HG03025 (cell line): Measurements from ENCODE around the gene DNAH14.
"Not testable (repeated sequence)": the region's sequence is repeated elsewhere in the genome, so short reads cannot be mapped to it uniquely, and the experiment has no call there.

Experiments
- ATAC-seq: cut with Tn5 transposase; IDR thresholded peaks from one replicate; pipeline ENCODE4 v1.9.1; 2021; ENCODE audit warnings: mild to moderate bottlenecking, moderate library complexity; ENCODE audit not compliant: unreplicated experiment, low FRiP score

DNAH14 gene

GRCh38 chr1:224989615-224990014, 60.1 kb downstream of the DNAH14 start:
- ATAC-seq, result no peak

GRCh38 chr1:224991550-224991949, 62.1 kb downstream of the DNAH14 start:
- not testable (repeated sequence) for ATAC-seq

DNA sequence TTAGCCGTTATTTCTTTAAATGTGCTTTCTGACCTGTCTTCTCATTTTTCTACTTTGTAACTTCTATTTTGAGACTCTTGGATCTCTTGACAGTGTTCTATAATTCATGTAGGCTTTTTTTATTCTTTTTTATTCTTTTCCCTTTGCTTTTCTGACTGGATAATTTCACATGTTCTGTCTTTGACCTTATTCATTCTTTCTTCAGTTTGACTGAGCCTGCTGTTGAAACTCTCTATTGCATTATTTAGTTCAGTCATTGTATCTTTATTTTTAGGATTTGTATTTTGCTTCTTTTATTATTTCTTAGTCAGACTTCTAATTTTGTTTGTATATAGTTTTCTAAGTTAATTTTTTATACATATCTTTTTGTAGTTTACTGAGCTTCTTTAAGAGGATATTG, 66.1 kb downstream of the DNAH14 start:
- ATAC-seq, result no peak

DNA sequence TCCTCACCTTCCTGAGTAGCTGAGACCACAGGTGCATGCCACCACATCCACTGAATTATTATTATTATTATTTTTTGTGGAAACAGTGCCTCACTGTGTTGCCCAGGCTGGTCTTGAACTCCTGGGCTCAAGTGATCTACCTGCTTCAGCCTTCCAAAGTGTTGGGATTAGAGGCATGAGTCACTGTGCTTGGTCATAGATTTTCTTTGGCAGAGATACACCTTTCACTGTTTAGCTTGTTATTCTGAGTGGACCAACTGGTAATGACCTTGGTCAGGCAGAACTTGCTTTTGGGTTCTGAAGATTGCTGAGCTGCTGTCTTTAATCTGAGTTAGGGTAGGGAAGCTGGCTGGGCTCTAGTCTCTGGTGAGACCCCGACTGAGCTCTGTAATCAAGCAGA, 66.8 kb downstream of the DNAH14 start:
- ATAC-seq, result no peak

DNA sequence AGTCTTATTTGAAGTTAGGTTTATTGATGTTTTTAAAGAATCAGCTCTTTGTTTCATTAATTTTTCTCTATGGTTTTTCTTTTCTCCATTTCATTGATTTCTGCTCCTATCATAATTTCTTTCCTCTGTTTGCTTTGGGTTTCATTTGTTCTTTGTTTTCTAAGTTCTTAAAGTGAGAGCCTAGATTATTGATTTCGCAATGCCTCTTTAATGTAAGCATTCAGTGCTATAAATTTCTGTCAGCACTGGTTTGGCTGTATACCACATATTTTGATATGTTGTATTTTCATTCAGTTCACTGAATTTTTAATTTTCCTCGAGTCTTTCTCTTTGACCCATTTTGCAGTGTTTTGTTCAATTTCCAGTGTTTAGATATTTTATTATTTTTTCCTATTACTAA, 68.7 kb downstream of the DNAH14 start:
- no peak for ATAC-seq

- ATAC-seq, result no peak
Measured at GRCh38 chr1:225004396-225004795, 74.9 kb downstream of the DNAH14 start.

GRCh38 chr1:225006352-225006751, 76.9 kb downstream of the DNAH14 start:
- not testable (repeated sequence) for ATAC-seq

DNA sequence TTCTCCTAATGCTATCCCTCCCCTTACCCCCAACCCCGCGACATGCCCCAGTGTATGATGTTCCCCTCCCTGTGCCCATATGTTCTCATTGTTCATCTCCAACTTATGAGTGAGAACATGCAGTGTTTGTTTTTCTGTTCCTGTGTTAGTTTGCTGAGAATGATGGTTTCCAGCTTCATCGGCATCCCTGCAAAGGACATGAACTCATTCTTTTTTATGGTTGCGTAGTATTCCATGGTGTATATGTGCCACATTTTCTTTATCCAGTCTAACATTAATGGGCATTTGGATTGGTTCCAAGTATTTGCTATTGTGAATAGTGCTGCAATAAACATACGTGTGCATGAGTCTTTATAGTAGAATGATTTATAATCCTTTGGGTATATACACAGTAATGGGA, 78.6 kb downstream of the DNAH14 start:
- not testable (repeated sequence) for ATAC-seq

GRCh38 chr1:225021037-225021436, 91.6 kb downstream of the DNAH14 start:
- no peak for ATAC-seq

GRCh38 chr1:225026701-225027100, 97.2 kb downstream of the DNAH14 start:
- ATAC-seq, result no peak

DNA sequence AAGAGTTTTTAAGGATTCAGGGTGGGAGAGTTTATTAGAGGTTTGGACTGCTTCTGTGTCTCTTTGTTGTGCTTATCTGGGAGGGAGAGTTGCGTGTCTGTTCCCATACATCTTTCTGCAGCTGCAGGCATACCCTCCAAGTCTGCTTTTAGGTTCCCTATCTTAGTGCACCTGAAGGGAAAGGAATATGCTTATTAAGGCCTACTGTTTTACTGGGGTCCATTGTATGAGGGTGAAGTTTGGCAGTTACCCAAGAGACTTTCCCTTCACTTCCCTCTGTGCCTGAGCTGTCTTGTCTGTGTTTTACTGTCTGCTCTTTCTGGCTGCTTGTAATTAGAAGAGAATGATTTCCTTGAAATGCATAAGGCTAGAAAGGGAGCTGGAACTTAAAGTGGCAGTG, 107.0 kb downstream of the DNAH14 start:
- ATAC-seq, result not testable (repeated sequence)

DNA sequence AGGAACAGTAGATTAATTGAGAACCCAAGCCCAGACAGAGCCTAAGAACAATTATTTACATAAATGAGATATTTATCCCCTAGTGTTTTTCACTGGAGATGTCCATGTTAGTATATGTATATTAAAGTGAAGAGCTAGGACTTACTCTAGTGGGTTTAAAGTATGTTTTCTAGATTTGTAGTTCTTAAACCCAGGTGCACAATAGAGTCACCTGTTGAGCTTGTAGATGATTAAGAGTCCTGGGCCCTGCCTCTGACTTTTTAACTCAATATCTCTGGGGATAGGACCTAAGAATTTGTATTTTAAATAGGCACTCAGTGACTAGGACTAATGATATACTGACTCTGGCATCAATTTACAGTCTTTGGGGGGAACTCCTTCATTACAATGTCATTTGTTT, 112.8 kb downstream of the DNAH14 start:
- no peak for ATAC-seq

- ATAC-seq, result no peak
Measured at GRCh38 chr1:225044258-225044657, 114.8 kb downstream of the DNAH14 start.

GRCh38 chr1:225049594-225049993, 120.1 kb downstream of the DNAH14 start:
- ATAC-seq, result no peak

- ATAC-seq, result no peak
Measured at GRCh38 chr1:225063722-225064121, 134.2 kb downstream of the DNAH14 start.

GRCh38 chr1:225070972-225071371, 141.5 kb downstream of the DNAH14 start:
- ATAC-seq, result no peak

- ATAC-seq, result no peak
Measured at GRCh38 chr1:225097175-225097574, 167.7 kb downstream of the DNAH14 start.

GRCh38 chr1:225111000-225111399, 181.5 kb downstream of the DNAH14 start:
- no peak for ATAC-seq

- no peak for ATAC-seq
Measured at GRCh38 chr1:225113265-225113664, 183.8 kb downstream of the DNAH14 start.

DNA sequence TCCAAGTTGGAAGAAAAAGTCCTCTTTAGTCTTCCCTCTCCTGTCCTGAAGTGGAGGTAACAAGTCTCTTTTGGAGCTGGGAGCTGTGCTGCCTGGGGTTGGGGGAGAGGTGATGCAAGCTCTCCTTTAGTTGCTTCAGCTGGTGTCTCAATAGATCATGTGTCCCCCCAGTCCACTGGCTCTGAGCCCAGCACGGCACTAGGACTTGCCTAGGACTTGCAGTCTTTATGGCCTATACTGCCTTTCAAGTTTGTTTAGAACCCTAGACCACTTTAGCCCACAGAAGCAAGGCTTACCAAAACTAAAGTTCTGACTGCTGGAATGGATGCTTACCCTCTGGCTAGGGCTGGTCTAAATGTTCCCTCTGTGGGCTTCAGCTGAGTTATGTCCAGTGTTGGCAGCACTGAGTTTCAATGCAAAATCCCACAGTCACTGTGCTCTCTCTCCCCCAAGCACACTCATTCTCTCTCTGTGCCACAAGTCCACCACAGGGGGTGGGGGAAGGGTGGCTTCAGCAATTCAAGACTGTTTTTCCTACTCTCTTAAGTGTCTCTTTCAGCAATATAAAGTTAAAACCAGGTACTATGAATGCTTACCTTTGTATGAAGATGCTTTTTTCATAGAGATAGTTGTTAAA, 185.0 kb downstream of the DNAH14 start:
- ATAC-seq, result no peak

- ATAC-seq, result no peak
Measured at GRCh38 chr1:225119307-225119706, 189.8 kb downstream of the DNAH14 start.

GRCh38 chr1:225121095-225121494, 191.6 kb downstream of the DNAH14 start:
- no peak for ATAC-seq

GRCh38 chr1:225131869-225132268, 202.4 kb downstream of the DNAH14 start:
- ATAC-seq, result no peak
